ENCODE results near the gene TMC2.

TMC2 gene

DNA sequence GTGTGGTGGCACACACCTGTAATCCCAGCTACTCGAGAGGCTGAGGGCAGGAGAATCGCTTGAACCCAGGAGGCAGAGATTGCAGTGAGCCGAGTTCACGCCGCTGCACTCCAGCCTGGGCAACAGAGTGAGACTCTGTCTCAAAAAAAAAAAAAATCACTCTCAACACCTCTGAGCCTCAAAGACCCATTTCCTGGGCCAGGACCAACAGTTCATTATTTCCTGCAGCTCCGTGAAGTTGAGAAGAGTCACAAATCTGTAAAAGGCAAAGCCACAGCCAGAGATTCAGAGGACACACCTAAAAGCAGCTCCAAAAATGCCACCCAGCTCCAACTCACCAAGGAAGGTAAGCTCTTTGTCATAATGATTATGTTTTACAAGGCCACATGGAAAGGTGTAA is 100.9 kb downstream of the TMC2 start:
- DNase-seq = no peak

GRCh38 chr20:2640260-2640659 is 103.9 kb downstream of the TMC2 start:
- DNase-seq = no peak

DNA sequence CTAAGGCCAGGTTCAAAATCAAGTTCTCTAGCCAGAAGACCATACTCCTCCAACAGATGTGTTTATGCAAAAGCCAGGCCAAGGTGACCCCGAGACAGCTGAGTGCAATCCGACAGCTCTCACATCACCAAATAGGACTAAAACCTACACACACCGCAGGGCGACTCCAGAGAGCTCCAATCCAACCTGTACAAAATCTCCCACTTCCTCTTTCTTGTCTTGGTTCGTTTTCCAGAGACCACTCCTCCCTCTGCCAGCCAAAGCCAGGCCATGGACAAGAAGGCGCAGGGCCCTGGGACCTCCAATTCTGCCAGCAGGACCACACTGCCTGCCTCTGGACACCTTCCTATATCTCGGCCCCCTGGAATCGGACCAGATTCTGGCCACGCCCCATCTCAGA is 104.5 kb downstream of the TMC2 start:
- no peak for DNase-seq

DNA sequence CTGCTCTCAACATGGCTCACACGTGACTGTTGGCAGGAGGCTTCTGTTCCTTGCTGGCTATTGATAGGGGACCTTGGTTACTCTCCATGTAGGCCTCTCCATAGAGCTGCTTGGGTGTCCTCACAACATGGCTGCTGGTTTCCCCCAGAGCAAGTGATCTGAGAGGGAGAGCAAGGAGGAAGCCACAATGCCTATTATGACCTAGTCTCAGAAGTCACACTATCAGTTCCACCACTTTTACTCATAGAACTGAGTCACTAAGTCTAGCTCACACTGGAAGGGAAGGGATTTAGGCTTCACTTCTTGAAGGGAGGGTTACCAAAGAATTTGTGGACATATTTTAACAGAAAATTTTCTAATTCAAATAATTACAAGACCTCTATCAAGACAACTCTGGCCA is 107.3 kb downstream of the TMC2 start:
- DNase-seq = no peak

DNA sequence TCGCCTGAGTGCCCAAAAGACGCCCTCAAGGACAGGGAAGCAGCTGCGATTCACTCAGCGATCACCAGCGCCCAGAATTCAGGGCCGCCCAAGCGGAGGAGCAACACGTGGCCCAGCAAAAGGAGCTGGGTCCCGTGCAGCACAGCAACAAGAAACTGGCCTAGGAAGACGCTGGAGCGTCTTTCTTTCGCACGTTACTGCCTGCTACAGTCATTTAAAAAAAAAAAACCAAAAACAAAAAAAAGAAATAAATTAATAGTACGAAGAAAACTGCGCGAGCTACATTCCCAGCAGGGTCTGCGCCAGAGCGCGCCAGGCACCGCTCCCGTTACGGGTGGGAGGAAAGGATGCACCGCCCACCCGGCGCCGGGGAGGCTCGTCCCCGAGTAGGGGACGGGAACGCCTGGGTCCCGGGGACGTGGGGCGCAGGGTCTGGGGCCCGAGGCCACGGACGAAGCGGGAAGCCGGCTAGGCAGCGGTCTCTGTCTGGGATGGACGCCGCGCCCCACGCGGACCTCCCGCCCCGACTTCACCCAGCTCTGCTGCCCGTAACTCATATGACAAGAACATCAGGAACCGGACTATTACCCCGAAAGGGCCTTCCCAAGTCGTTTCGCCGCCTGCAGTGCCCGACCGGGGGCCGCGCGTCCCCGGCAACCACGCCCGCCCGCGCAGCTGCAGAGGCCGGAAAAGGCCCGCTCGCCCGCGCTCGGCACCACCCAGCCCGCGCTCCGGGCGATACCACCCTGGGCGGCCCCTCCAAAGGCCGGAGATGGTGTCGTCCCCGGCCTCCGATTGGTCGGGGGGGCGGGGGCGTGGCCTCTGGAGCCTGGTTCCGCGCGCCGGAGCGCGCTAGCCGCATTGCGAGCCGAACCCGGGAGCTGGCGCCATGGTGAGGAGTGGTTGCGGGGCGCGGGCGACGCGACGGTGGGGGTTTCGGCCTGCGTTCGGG is 115.7 kb downstream of the TMC2 start, which contains the start of gene NOP56:
NOP56 (plus strand) TSS at position 861 of the 952 bp plus-strand sequence; CDS start at position 890, 29 bp downstream.
- peak; percentile 97 for DNase-seq

DNA sequence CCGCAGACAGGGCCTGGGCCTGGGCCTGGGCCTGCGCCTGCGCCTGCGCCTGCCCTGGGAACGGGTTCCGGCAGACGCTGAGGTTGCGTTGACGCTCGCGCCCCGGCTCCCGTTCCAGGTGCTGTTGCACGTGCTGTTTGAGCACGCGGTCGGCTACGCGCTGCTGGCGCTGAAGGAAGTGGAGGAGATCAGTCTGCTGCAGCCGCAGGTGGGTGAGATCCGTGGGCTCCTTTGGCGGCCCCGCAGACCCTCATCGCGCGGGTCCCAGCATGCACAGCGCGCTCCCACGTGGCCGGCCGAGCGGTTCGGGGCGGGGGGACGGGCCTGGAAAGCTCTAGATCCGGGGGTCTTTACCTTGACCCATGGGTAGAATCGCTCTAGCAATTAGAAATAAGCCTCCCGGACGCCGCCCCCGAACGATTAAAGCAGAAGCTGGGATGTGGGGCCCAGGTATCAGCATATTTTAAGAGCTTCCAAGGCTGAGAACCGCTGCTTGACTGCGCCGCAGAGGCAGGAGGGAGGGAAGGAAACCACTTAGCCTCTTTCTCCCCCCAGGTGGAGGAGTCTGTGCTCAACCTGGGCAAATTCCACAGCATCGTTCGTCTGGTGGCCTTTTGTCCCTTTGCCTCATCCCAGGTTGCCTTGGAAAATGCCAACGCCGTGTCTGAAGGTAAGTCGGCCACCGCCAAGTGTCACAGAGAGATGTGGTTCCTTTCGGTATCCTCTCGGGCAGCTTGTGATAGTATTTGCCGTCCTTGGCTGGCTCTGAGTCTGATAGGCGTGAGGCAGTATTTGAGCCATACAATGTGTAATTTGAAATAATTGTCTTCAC is 116.6 kb downstream of the TMC2 start:
- no peak for DNase-seq

DNA sequence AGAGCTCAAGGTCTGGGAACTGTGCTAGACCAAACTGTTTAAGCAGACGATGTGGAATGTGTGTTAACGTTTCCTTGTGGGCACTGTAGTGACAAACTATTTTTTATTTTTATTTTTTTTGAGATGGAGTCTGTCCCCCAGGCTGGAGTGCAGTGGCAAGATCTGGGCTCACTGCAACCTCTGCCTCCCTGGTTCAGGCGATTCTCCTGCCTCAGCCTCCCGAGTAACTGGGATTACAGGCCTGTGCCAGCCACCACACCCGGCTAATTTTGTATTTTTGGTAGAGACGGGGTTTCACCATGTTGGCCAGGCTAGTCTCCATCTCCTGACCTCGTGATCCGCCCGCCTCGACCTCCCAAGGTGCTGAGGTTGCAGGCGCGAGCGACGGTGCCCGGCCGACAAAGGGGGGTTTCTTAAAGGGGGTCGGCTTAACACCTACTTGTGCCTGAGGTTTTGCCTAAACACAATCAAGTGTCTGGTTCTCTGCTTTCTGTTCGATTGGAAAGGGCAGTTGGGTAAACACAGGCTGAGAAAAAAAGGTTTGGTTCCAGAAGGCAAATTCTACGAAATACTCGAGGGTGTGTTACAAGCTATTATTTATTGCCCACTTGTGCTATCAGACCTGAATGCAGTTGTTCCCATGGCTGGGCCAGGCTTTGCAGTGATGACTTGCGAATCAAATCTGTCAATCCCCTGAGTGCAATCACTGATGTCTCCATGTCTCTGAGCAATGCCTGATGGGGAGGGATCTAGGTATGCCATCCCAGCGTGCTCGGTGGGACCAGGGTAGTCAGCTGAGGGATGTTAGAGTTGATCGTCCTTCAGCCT is 117.4 kb downstream of the TMC2 start:
- DNase-seq = no peak

- no peak for DNase-seq
These were observed 118.0 kb downstream of the TMC2 start for GRCh38 chr20:2654384-2654822.

DNA sequence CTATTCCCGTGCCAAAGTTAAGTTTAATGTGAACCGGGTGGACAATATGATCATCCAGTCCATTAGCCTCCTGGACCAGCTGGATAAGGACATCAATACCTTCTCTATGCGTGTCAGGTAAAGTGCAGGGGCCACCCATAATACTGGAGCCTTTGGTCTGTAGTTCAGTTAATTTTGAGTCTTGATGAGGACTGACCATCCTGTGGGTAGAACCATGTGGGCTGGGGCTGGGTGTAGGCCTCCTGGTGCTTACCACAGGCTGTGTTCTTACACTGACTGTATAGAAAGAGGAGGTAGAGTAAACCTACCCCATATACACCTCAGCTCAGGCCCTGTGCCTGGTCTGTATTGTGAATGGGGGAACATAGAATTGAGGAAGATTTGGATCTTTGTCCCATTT is 118.5 kb downstream of the TMC2 start:
- DNase-seq = no peak

- DNase-seq = no peak
These were observed 119.2 kb downstream of the TMC2 start for GRCh38 chr20:2655331-2656116.

GRCh38 chr20:2656471-2657117 is 120.2 kb downstream of the TMC2 start:
- DNase-seq = no peak

DNA sequence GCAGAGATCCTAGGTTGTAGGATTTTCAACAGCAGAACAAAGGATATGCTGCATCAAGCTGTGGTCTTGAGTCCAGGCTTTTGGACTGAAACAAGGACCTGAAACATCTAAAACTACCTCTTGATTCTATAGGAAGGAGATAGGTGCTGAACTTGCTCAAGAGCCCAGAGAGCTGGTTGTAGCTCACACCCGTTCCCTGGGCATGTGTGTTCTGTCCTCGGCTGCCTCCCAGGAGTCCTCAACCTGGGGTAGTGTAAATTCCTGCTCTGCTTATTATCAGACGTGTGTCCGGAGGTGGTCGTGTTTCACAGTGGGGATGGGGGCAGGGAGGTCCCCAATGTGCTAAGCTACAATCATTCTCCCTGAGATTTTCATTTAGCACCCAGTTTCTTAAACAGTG is 120.9 kb downstream of the TMC2 start:
- no peak for DNase-seq

DNA sequence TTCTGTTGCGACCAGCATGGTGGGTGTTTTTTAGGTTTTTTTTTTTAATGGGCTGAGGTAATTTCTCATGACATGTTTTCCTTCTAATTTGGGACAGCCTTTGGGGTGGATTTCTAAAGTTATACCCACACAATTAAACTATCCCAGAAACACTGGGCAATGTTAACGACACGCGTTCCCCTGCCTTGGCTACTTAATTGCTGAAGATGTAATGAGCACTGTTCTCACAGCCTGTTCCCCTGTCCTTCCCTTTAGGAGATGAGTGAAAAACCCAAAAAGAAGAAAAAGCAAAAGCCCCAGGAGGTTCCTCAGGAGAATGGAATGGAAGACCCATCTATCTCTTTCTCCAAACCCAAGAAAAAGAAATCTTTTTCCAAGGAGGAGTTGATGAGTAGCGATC is 121.3 kb downstream of the TMC2 start:
- DNase-seq = no peak

- no peak for DNase-seq
These were observed 122.3 kb downstream of the TMC2 start for GRCh38 chr20:2658414-2659354.

GRCh38 chr20:2659547-2659946 is 123.2 kb downstream of the TMC2 start:
- DNase-seq = no peak

DNA sequence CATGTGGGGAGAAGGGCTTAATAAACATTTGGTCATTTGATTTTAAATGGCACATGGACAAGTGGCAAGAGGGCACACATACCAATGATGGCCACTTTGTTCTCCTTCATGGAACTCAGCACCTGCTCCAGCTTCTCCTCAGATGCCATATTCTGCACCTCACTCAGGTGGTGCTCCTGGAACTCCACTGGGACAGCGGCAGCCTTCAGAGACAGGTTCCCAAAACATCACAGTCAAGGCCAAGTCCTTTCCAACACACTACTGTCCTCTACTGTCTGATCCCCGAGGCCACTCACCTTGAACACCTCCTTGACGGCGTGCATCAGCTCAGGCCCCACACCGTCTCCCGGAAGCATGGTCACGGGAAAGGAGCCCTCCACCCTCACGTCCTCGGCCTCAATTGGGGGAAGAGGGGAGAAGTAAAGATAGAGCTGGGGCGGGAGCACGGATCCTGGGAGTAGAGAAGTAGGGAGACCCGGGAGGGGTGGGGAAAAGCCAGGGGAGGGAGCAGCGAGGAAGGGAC is 127.1 kb downstream of the TMC2 start:
- DNase-seq = no peak

GRCh38 chr20:2663887-2664719 is 127.7 kb downstream of the TMC2 start, which contains the start of gene IDH3B:
Gene IDH3B (minus strand): TSS chr20:2664216. CDS start chr20:2664188, 28 bp downstream.
- peak; percentile 97 for DNase-seq

GRCh38 chr20:2671977-2672376 is 135.6 kb downstream of the TMC2 start:
- DNase-seq = no peak

GRCh38 chr20:2672446-2672845 is 136.1 kb downstream of the TMC2 start:
- DNase-seq = no peak
